Neutrophil (primary cell): ENCODE data around the gene SLC9A9.
"Not testable (repeated sequence)": the region's sequence is repeated elsewhere in the genome, so short reads cannot be mapped to it uniquely, and the experiment has no call there.

Experiments
- H3K27ac ChIP-seq: fragments of 200-600 bp; sonication (generic); 2 replicates; pipeline ENCODE4 v1.5.1; 2016; ENCODE audit warnings: mild to moderate bottlenecking, moderate library complexity
- H3K27me3 ChIP-seq: fragments of 200-600 bp; sonication (generic); 2 replicates; pipeline ENCODE4 v1.6.0; 2016; ENCODE audit warnings: mild to moderate bottlenecking
- H3K36me3 ChIP-seq: fragments of 200-600 bp; sonication (generic); 2 replicates; pipeline ENCODE4 v1.5.1; 2017
- H3K4me1 ChIP-seq, 2 experiments: fragments of 200-600 bp in 1 of 2; sonication (generic) in 1 of 2; 1 replicate in 1 of 2; 2 replicates in 1 of 2; pipeline versions ENCODE4 v1.5.1 to v1.6.1; 2013 to 2016; ENCODE audit warnings: low read depth in 1 of 2, low read length in 1 of 2, mild to moderate bottlenecking in 1 of 2, moderate library complexity in 1 of 2; ENCODE audit not compliant: control insufficient read depth in 1 of 2, insufficient read depth in 1 of 2
- H3K4me3 ChIP-seq, 2 experiments: fragments of 200-600 bp in 1 of 2; sonication (generic) in 1 of 2; 1 replicate in 1 of 2; 2 replicates in 1 of 2; pipeline ENCODE4 v1.5.1; 2013 to 2016; ENCODE audit warnings: low read depth in 1 of 2, low read length in 1 of 2, mild to moderate bottlenecking in 1 of 2, moderate library complexity in 1 of 2
- H3K9me3 ChIP-seq: fragments of 200-600 bp; sonication (generic); 2 replicates; pipeline ENCODE4 v1.5.1; 2016
- TF ChIP-seq, protein P1 (sequence below): fragments of 200-600 bp; sonication (generic); IDR thresholded peaks from 2 replicates; pipeline ENCODE4 v1.5.1; 2016; ENCODE audit warnings: antibody characterized with exemption

The SLC9A9 gene

DNA sequence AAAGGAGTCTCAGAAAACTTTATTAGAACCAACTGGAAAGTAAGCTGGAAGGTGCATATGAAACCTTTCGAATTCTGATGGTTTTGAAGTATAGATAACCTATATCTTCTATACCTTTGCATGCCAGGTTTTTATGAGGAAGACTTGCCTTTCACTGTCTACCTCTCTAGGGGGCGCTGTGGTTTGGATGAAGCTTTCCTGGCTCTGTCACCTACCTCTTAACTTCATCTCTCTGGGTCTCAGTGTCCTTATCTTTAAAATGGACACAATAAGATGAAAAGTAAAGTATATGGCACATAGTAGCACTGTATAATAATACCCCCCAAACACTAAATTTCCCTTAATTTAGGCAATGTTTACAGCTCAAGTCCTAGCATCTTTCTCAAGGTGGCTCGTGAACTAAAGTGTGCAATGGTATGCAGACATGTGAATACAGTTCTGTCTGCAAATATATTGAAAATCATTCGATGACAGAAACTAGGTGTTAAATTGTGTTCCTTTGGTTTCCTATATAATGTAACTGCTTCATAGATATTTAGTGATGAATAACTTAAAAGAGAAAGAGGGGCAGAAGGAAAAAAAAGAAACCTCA is 414.4 kb downstream of the SLC9A9 start:
- Histone ChIP-seq H3K27ac (no peak overlapping the region), H3K4me3 (no peak overlapping the region), H3K9me3 (no peaks in the 10 kb centered on the region), H3K27me3 (no peaks in the 10 kb centered on the region), H3K4me1 (no peaks in the 10 kb centered on the region), H3K36me3 (no peaks in the 10 kb centered on the region)
- TF ChIP-seq, protein P1, sequence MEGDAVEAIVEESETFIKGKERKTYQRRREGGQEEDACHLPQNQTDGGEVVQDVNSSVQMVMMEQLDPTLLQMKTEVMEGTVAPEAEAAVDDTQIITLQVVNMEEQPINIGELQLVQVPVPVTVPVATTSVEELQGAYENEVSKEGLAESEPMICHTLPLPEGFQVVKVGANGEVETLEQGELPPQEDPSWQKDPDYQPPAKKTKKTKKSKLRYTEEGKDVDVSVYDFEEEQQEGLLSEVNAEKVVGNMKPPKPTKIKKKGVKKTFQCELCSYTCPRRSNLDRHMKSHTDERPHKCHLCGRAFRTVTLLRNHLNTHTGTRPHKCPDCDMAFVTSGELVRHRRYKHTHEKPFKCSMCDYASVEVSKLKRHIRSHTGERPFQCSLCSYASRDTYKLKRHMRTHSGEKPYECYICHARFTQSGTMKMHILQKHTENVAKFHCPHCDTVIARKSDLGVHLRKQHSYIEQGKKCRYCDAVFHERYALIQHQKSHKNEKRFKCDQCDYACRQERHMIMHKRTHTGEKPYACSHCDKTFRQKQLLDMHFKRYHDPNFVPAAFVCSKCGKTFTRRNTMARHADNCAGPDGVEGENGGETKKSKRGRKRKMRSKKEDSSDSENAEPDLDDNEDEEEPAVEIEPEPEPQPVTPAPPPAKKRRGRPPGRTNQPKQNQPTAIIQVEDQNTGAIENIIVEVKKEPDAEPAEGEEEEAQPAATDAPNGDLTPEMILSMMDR, result no peak

DNA sequence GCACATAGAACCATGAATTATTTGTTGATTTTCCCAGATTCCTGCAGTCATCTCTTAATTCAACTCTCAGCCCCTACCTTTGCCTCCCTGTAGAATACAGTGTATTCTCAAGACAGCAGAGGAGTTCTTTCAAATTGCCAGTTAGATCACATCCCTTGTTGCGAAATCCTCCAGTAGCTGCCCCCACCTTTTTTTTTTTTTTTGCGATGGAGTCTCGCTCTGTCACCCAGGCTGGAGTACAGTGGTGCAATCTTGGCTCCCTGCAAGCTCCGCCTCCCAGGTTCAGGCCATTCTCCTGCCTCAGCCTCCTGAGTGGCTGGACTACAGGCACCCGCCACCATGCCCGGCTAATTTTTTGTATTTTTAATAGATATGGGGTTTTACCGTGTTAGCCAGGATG is 417.0 kb downstream of the SLC9A9 start:
- not testable (repeated sequence) for H3K4me3 ChIP-seq, H3K9me3 ChIP-seq, H3K27ac ChIP-seq, H3K27me3 ChIP-seq, H3K36me3 ChIP-seq, H3K4me1 ChIP-seq

DNA sequence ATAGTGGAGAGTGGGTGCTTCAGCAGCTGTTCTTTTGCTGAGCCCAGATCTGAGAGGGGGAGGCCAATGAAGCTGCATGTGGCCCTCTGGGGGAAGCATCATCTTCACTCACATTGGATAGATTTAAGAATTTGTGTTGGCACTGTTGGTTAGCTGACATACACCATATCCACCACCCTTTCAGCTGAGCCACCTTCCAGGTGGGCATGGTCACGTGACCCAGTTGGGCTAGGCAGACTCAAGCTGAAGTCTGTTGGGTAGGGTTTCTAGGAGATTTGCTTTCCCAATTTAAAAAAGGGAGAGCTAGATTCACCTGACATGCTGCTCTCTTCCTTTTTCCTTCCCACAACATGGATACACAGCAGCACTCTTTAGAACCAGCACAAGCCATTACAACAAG is 417.7 kb downstream of the SLC9A9 start:
- Histone ChIP-seq H3K36me3 (no peaks in the 10 kb centered on the region), H3K27me3 (no peaks in the 10 kb centered on the region), H3K4me3 (no peak overlapping the region), H3K9me3 (no peaks in the 10 kb centered on the region), H3K27ac (no peak overlapping the region), H3K4me1 (peaks cover 4 to 9% of the 10 kb centered on the region in 2 experiments)
- TF ChIP-seq, protein P1, result no peak

DNA sequence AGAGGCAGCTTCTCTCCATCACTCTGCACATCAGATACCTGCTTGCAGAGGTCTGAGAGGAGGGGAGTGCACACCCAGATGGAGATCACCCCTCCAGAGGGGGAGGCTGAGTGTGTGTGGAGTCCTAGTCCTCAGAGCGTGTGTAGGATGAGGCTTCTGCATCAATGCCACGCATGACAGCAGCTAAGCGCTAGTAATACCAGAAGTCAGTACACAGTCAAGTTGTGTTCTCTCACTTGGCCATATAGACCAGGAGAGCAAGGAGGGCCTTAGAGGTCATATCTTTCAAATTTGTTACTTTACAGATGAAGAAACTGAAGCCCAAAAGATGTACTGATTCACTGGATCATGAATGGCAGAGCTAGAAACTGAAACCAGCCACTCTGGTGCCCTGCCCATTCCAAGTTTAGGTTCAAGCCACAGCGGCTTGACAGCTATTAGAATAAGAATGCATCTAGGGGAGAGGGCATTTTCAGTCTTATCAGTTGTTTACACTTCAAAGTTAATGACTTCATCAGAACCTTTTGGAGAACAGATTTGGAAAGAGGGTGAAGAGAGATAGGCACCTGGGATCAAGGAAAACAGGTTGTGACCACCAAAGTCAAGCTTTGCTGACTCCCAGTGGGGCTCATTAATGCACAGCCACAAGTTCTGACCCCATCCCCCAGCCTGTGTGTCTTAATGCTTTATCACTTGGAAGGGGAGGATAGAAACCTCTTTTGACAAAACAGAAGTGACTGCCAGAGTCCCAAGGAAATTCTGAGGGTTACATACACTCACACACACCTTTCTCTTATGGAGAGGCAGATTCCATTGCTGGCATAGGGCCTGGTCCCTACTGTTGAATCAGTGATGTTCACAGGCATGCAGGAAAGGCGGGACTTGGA is 418.4 kb downstream of the SLC9A9 start:
- H3K36me3 ChIP-seq, result no peaks in the 10 kb centered on the region
- H3K27ac ChIP-seq, result no peak overlapping the region
- peaks cover 4 to 9% of the 10 kb centered on the region in 2 experiments for H3K4me1 ChIP-seq
- TF ChIP-seq, protein P1, result no peak
- no peak overlapping the region for H3K4me3 ChIP-seq
- H3K9me3 ChIP-seq, result no peaks in the 10 kb centered on the region
- H3K27me3 ChIP-seq, result no peaks in the 10 kb centered on the region

DNA sequence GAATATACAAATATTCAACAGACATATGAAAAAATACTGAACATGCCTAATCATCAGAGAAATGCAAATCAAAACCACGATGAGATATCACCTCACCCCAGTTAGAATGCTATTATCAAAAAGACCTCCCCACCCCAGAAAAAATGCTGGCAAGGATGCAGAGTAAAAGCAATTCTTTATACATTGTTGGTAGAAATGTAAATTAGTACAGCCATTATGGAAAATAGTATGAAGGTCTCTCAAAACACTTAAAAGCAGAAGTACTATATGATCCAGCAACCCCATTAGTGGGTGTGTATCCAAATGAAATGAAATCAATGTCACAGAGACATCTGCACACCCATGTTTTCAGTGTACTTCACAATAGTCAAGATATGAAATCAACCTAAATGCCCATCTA is 420.0 kb downstream of the SLC9A9 start:
- Histone ChIP-seq H3K27me3 (no peaks in the 10 kb centered on the region), H3K9me3 (no peaks in the 10 kb centered on the region), H3K27ac (no peak overlapping the region), H3K4me3 (no peak overlapping the region), H3K4me1 (peaks cover 4 to 9% of the 10 kb centered on the region in 2 experiments), H3K36me3 (no peaks in the 10 kb centered on the region)
- TF ChIP-seq, protein P1, result no peak

DNA sequence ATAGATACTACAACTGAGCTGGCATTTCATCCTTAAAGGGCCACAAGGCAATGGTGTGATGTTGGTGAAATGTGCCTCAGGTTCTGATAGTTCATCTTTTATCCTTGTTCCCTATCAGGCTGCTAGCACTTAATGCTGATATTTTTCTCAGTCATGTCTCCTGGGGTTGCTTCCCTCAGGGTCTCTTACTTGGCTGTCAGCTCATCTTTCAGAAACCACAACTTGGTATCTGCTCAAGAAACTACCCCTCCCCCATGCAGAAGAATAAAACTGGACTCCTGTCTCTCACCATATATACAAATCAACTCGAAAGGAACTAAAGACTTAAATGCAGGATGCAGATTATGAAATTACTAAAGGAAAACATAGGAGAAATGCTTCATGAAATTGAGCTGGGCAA is 420.6 kb downstream of the SLC9A9 start:
- no peaks in the 10 kb centered on the region for H3K36me3 ChIP-seq
- H3K9me3 ChIP-seq, result no peaks in the 10 kb centered on the region
- H3K27ac ChIP-seq, result no peak overlapping the region
- peaks cover 4 to 9% of the 10 kb centered on the region in 2 experiments for H3K4me1 ChIP-seq
- TF ChIP-seq, protein P1, result no peak
- H3K4me3 ChIP-seq, result no peak overlapping the region
- H3K27me3 ChIP-seq, result no peaks in the 10 kb centered on the region
